Activated CD4-positive, alpha-beta T cell treated with anti-CD3 and anti-CD28 coated beads, Interleukin-2, amount 10 ng/mL, durations not matched to agents 24 days and 14 days (primary cell): Measurements from ENCODE around the gene CHD8. TPM values are rescaled to one million over a fixed set of nuclear protein-coding genes. Genes with fewer than 3 reads are reported as not detected.
A peak's percentile ranks its signal among the peaks of the same experiment; 100 is the strongest.

Experiments
- DNase-seq: peaks from one replicate; pipeline ENCODE4 v3.0.0; 2022
- H3K27ac Mint-ChIP-seq: one replicate; pipeline ENCODE4 v1.8.0; 2022; ENCODE audit warnings: mild to moderate bottlenecking, mixed read lengths
- H3K27me3 Mint-ChIP-seq: one replicate; pipeline ENCODE4 v1.8.0; 2022; ENCODE audit warnings: mixed read lengths
- H3K36me3 Mint-ChIP-seq: one replicate; pipeline ENCODE4 v1.8.0; 2022; ENCODE audit warnings: low read depth, mild to moderate bottlenecking, mixed read lengths
- H3K4me1 Mint-ChIP-seq: one replicate; pipeline ENCODE4 v1.8.0; 2021; ENCODE audit warnings: mixed read lengths
- H3K4me3 Mint-ChIP-seq: one replicate; pipeline ENCODE4 v1.8.0; 2022; ENCODE audit warnings: mild to moderate bottlenecking, moderate library complexity, mixed read lengths
- H3K9me3 Mint-ChIP-seq: one replicate; pipeline ENCODE4 v1.8.0; 2021; ENCODE audit warnings: mixed read lengths
- intact Hi-C: fragments of 100-400 bp; cut with micrococcal nuclease; formaldehyde crosslinking; loops from one replicate; pipeline ENCODE4 v1.15.1; 2023
- total RNA-seq: library from RNA; stranded (reverse); gene quantifications from 2 replicates; pipeline ENCODE4 v1.2.3, GENCODE V29; 2022

CHD8 gene
- total RNA-seq, 1 donor from 2014 or later, result 115 TPM

DNA sequence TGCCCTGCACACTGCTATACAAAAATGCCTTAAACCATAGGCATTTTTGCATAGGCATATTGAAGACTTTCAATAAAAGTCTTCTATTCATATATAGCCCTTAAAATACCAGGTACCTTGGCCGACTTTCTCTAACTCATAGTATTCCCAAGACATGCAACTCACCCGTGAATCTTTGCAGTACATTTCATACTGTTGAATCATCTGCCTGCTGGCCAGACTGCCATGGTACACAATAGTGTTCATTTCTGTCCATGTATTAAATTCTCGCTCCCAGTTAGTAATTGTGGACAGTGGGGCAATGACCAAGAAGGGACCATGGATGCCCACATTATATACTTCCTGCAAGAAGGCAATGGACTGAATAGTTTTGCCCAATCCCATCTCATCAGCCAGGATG lies 47.8 kb downstream of the CHD8 start:
- no peaks in the 10 kb centered on the region for H3K9me3 Mint-ChIP-seq
- intact Hi-C loops, result no loop called here
- H3K4me3 Mint-ChIP-seq, result no peak overlapping the region
- DNase-seq, result no peak
- H3K36me3 Mint-ChIP-seq, result peaks cover 79% of the 10 kb centered on the region
- H3K27me3 Mint-ChIP-seq, result no peaks in the 10 kb centered on the region
- no peak overlapping the region for H3K27ac Mint-ChIP-seq
- peaks cover 5% of the 10 kb centered on the region for H3K4me1 Mint-ChIP-seq

DNA sequence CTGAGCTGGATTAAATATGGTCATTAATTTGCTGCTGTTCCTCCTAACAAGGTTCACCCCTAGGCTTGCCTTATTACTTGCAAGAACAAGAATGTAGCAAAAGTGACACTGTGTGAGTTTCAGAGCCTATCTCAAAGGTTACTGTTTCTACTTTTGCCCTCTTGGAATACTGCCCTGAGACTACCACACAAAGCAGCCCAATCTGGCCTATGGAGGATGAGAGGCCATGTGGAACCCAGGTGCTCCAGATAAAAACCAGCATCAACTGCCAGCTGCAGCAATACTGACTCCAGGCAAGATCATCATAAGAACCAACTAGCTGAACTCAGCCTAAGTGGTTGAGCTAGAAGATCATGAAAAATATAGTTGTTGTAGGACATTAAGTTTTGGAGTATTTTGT lies 49.7 kb downstream of the CHD8 start:
- Mint-ChIP-seq H3K27ac (peak overlapping the region; percentile 36), H3K4me1 (peaks cover 5% of the 10 kb centered on the region), H3K36me3 (peaks cover 81% of the 10 kb centered on the region), H3K9me3 (no peaks in the 10 kb centered on the region), H3K27me3 (no peaks in the 10 kb centered on the region), H3K4me3 (no peak overlapping the region)
- intact Hi-C loops, result no loop called here
- DNase-seq, result no peak

DNA sequence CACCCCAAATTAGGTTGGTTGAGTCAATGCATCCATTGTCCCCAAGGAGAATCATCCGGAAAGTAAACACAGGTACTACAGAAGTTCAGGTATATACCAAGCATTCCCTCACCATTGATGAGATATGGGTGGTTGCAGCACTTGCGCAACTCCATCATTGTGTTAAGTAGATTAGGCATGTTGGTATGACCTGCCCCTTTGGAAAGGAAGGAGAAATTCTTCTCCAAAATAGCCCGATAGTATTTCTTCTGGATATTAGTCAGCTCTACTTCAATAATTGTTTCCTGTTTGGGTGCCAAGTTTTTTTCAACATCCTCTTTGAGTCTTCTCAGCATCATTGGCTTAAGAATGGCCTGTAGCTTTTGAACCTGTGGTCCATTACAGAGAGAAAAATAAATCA lies 50.8 kb downstream of the CHD8 start:
- Mint-ChIP-seq H3K4me3 (no peak overlapping the region), H3K9me3 (no peaks in the 10 kb centered on the region), H3K4me1 (peaks cover 5% of the 10 kb centered on the region), H3K27me3 (no peaks in the 10 kb centered on the region), H3K36me3 (peaks cover 83% of the 10 kb centered on the region), H3K27ac (peak overlapping the region; percentile 35)
- intact Hi-C loops, result no loop called here
- no peak for DNase-seq

DNA sequence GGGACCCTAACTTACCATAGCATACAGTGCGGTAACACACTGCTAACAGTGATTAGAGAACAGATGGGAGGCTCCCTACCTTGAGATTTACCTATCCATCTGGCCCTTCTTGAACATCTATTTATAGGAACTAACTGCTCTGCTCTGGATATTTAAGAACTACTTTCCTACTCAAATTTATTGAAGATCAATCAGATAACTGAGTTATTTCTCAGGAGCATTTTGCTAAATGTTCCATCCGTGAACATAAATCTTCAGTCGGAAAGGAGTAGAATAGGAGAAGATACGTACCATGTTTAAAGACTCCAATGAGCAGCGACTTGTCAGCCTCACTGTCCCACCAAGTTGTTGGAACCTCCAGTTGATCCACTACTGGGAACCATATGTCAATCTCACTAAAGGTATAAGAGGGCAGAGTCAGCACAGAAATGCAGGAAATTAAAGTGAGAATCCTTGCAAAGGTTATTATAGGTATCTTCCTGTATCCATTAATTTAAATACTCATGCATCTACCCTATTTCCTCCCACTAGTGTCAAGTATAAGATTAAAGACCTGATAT lies 56.5 kb downstream of the CHD8 start:
- no peaks in the 10 kb centered on the region for H3K9me3 Mint-ChIP-seq
- H3K4me1 Mint-ChIP-seq, result no peaks in the 10 kb centered on the region
- intact Hi-C loops, result no loop called here
- no peak overlapping the region for H3K4me3 Mint-ChIP-seq
- H3K36me3 Mint-ChIP-seq, result peaks cover 69% of the 10 kb centered on the region
- DNase-seq, result no peak
- no peak overlapping the region for H3K27ac Mint-ChIP-seq
- no peaks in the 10 kb centered on the region for H3K27me3 Mint-ChIP-seq

DNA sequence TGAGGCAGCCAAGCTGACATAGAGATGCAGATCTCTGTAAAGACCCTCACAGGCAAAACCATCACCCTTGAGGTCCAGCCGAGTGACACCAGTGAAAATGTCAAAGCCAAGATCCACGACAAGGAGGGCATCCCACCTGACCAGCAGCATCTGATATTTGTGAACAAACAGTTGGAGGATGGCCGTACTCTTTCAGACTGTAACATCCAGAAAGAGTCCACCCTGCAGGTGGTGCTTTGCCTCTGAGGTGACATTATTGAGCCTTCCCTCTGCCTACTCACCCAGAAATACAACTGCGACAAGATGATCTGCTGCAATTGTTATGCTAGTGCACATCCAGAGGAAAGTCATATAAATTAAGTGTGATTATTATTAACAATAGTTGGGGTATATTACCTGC lies 57.0 kb downstream of the CHD8 start:
- no peak overlapping the region for H3K4me3 Mint-ChIP-seq
- no peak for DNase-seq
- intact Hi-C loops, result no loop called here
- H3K36me3 Mint-ChIP-seq, result peaks cover 72% of the 10 kb centered on the region
- H3K9me3 Mint-ChIP-seq, result no peaks in the 10 kb centered on the region
- H3K27ac Mint-ChIP-seq, result no peak overlapping the region
- no peaks in the 10 kb centered on the region for H3K27me3 Mint-ChIP-seq
- no peaks in the 10 kb centered on the region for H3K4me1 Mint-ChIP-seq

DNA sequence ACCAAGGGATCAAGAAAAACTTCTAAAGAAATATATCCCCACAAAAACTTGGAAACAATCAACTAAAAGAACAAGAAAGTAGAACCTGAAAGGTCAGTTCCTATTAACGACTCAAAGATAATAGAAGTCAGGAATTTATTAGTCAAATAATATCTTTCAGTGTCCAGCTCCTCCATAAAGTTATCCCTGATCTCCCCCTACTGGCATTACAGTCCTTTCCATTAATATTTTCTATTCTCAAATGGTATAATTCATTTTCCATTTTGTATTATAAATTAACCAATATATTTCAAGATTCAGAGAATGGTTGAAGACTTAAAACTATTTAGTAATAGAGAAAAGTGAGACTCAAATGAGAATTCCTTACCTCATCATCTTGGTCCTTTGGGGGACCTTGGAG lies 60.5 kb downstream of the CHD8 start:
- intact Hi-C loops, result no loop called here
- no peaks in the 10 kb centered on the region for H3K27me3 Mint-ChIP-seq
- no peak overlapping the region for H3K4me3 Mint-ChIP-seq
- H3K9me3 Mint-ChIP-seq, result no peaks in the 10 kb centered on the region
- H3K27ac Mint-ChIP-seq, result no peak overlapping the region
- DNase-seq, result no peak
- H3K4me1 Mint-ChIP-seq, result no peaks in the 10 kb centered on the region
- H3K36me3 Mint-ChIP-seq, result peaks cover 71% of the 10 kb centered on the region

DNA sequence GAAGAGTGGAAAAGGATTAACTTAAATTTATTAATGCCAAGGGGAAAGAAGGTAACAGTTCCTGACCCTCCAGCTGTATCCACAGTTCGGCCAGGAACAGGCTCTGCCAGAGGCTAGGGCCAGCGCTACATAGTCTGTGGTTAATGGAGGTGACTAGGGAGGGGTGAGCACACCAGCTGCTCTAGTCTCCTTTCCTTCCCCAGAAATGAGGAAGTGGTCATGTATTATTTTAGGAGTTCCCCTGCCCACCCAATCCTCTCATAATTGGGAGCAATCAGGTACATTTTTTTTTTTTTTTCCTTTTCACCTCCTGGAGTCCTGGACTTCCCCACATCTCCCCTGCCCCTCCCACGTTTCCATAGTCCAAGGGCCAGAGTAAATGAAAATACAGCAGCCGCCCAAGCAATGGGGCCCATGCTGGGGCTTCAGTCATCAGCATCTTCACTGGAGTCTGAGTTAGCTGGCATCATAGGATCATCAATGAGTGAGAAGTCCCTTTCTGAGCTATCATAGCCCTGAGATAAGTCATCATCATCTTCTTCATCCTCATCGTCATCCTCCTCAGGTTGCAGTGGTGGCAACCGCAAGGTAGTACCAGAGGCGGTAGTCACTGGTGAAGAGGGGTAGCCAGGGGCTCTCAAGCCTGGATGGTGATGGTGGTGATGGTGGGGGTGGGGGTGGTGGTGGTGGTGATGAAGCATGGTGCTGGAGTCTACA lies 70.6 kb downstream of the CHD8 start:
- peaks cover 50% of the 10 kb centered on the region for H3K36me3 Mint-ChIP-seq

DNA sequence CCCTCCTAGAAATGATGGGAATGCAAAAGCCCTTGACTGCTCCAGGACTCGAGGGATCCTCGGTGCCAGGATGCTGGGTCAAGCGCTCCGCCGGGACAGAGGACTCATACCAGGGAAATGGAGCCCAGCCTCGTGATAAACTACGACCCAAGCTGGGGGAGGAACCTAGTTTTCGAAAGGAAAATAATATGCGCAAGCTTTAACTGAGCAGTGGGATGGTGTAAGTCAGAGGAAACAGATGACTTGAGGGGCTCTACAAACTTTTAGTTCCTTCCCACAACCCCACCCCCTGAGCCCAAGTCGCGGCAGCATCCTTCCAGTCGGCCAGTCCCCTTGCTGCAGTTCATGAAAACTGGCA lies 71.5 kb downstream of the CHD8 start:
- Mint-ChIP-seq H3K36me3 (peaks cover 46% of the 10 kb centered on the region), H3K4me1 (peaks cover 35% of the 10 kb centered on the region), H3K27me3 (no peaks in the 10 kb centered on the region), H3K9me3 (no peaks in the 10 kb centered on the region), H3K27ac (peak overlapping the region; percentile 99), H3K4me3 (peak overlapping the region; percentile 94)
- no peak for DNase-seq
- intact Hi-C loops, result loop anchor here (1.0 to 10.0 kb wide), 9 partner anchors 30 to 150 kb away; partner anchors contain the start of genes CHD8, HNRNPC, METTL3 and TOX4

More for the DNA sequence above, 70.6 kb downstream of the CHD8 start:
- Mint-ChIP-seq H3K9me3 (no peaks in the 10 kb centered on the region), H3K4me3 (peak overlapping the region; percentile 94), H3K27me3 (no peaks in the 10 kb centered on the region), H3K4me1 (peaks cover 31% of the 10 kb centered on the region), H3K27ac (peak overlapping the region; percentile 99)
- peak; percentile 62 for DNase-seq
- intact Hi-C loops, result loop anchor here (10.0 kb wide), 1 partner anchor 151 kb away; no protein-coding TSS in a partner anchor

DNA sequence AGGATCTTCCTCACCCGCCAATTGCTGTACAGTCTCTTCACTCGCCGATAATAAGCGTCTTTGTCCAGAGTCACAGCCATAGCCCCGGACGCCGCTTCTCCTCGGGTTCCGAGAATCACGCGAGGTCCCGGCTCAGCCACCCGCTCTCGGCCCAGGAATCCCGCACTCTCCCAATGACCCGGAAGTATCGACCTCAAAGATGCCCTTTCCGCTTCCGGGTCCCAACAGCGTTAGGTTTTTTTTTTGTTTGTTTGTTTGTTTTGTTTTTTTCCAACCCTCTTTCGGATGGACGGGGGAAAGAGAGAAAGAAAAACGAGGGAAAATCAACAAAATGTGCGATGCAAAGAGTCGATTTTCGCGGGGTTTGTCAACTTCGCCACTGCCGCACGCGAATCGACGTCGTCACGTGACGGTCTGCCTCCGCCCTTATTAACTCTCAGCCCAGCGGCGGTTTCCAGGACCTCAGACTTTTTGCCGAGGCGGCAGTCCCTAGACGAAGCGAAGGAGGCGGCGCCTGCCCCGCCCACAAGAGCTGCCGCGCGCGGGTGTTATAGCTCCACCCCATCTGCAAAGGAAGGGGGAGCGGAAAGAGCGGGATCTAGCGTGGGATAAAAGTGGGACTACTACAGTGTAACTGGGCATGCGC lies 72.0 kb downstream of the CHD8 start, which contains the start of gene SUPT16H:
Gene SUPT16H (minus strand): TSS at position 172 of the 646 bp plus-strand sequence. CDS start 92 bp downstream, at position 80.
- DNase-seq, result peak; percentile 98
- peaks cover 35% of the 10 kb centered on the region for H3K4me1 Mint-ChIP-seq

DNA sequence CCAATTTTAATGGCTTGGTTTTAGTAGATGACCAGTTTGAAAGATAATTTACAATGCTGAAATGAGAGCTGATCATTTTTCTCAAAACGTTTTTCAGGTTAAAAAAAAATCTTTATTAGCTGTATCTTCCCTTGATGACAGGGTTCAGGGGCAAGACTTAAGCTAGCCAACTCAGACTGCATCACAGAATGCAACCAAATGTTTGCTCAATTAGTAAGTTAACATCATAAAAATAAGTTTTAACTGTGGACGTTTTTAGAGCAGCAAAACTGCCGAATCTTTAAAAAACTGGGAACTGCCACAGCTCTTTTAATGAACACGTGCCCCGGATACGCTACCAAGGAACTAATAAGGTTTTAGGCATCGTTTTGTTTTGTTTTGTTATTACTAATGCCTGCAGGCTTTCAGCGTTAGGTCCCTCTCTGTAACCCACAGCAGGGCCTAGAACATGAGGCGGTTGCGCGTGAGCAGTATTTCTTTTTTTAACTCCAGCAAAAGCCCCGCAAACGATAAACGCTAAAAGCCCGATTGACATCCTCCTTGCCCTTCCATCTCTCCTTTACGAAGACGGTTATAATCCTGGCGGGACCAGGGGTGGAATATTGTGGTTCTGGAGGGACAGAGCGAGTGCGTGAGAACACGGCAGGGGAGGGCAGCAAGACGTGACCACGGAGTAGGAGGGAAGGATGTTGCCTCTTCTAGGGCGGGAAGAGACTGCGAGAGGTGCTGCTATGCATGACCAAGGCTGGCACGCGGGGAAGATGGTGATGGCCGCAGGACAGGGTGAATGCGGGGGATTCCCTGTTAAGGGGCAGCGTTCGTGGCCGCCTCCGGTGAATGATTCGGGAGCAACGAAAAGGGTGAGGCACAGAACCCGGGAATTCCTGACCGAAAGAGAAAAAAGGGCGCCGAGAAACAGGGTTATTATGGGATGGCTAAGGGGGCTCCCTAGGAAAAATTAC lies 72.8 kb downstream of the CHD8 start:
- intact Hi-C loops, result loop anchor here (2.0 to 10.0 kb wide), 2 partner anchors 148 to 174 kb away; no protein-coding TSS in a partner anchor
- Mint-ChIP-seq H3K27ac (peak overlapping the region; percentile 99), H3K36me3 (peaks cover 41% of the 10 kb centered on the region), H3K4me3 (peak overlapping the region; percentile 94), H3K9me3 (no peaks in the 10 kb centered on the region), H3K27me3 (no peaks in the 10 kb centered on the region), H3K4me1 (peaks cover 35% of the 10 kb centered on the region)
- DNase-seq, result peak; percentile 86

More for the DNA sequence above, 72.0 kb downstream of the CHD8 start, which contains the start of gene SUPT16H:
- no peaks in the 10 kb centered on the region for H3K27me3 Mint-ChIP-seq
- H3K27ac Mint-ChIP-seq, result peak within 1 kb of the TSS; percentile 99
- no peaks in the 10 kb centered on the region for H3K9me3 Mint-ChIP-seq
- intact Hi-C loops, result loop anchor here (1.0 to 10.0 kb wide), 10 partner anchors 30 to 173 kb away; partner anchors contain the start of genes CHD8, HNRNPC, METTL3 and TOX4
- H3K36me3 Mint-ChIP-seq, result peaks cover 42% of the 10 kb centered on the region
- peak within 1 kb of the TSS; percentile 94 for H3K4me3 Mint-ChIP-seq

DNA sequence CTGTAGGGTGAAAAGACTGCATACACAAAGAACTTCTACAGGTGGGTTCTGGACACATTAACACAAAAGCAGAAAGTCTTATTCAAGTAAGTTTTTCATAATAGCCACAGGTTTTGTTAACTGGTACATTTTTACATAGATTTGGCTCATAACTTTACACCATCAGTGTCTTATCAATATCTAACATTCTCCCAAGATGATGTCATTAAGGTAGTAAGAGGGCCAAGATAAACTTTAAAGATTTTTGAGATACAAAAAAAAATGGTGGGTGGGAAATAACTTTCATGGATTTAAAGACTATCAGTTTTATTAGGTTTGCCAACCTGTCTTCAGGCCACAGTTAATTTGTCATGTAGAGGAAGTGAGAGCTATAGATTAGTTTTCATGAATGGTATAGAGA lies 73.8 kb downstream of the CHD8 start:
- Mint-ChIP-seq H3K36me3 (peaks cover 46% of the 10 kb centered on the region), H3K4me1 (peaks cover 39% of the 10 kb centered on the region), H3K9me3 (no peaks in the 10 kb centered on the region), H3K4me3 (peak overlapping the region; percentile 94), H3K27ac (peak overlapping the region; percentile 93), H3K27me3 (no peaks in the 10 kb centered on the region)
- intact Hi-C loops, result loop anchor here (2.0 to 10.0 kb wide), 2 partner anchors 147 to 175 kb away; no protein-coding TSS in a partner anchor
- DNase-seq, result no peak

DNA sequence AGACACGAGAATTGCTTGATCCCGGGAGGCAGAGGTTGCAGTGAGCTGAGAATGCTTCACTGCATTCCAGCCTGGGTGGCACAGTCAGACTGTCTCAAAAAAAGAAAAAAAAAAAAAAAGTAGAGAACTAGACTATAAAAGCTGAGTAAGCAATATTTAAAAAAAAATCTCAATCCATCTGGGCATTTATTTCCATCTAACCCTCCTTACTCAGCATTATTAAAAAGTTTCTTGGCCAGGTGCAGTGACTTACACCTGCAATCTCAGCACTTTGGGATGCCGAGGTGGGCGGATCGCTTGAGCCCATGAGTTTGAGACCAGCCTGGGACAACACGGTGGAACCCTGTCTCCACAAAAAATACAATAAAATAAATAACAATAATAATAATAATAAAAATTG lies 76.6 kb downstream of the CHD8 start:
- Mint-ChIP-seq H3K4me3 (no peak overlapping the region), H3K9me3 (no peaks in the 10 kb centered on the region), H3K27me3 (no peaks in the 10 kb centered on the region), H3K36me3 (peaks cover 46% of the 10 kb centered on the region), H3K27ac (no peak overlapping the region), H3K4me1 (peaks cover 32% of the 10 kb centered on the region)
- intact Hi-C loops, result no loop called here
- DNase-seq, result no peak

DNA sequence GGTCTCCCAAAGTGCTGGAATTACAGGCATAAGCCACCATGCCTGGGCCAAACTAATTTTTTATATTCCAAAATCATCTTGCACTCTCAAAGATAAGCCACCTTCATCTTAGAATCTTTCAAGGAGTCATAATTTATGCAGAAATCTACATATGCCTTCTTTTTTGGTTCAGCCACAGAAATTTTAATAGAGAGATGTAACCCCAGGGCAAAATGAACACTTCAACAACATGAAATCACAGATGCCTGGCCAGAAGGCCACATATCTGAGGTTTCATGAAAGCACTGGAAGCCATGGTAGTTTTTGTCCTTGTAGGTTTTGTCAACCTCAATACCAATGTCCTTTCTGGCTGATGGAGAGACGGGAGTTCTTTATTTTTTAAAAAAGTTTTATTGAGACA lies 81.9 kb downstream of the CHD8 start:
- H3K27me3 Mint-ChIP-seq, result no peaks in the 10 kb centered on the region
- H3K4me1 Mint-ChIP-seq, result peaks cover 8% of the 10 kb centered on the region
- H3K4me3 Mint-ChIP-seq, result no peak overlapping the region
- H3K36me3 Mint-ChIP-seq, result peaks cover 61% of the 10 kb centered on the region
- H3K9me3 Mint-ChIP-seq, result no peaks in the 10 kb centered on the region
- intact Hi-C loops, result no loop called here
- DNase-seq, result no peak
- no peak overlapping the region for H3K27ac Mint-ChIP-seq
